K562 (cell line): ENCODE measurements around the gene NR2F6. TPM values are rescaled to one million over a fixed set of nuclear protein-coding genes. Genes with fewer than 3 reads are reported as not detected.

Experiments used
- HDAC8 ChIP-seq: fragments of 450-650 bp; IDR thresholded peaks from 2 replicates; pipeline ENCODE4 v1.6.1; 2016; ENCODE audit warnings: mild to moderate bottlenecking, missing genetic modification characterization, moderate library complexity, missing compliant biosample characterization
- IFI16 ChIP-seq: fragments of 250-450 bp; sonication (Bioruptor Pico); IDR thresholded peaks from 2 replicates; pipeline ENCODE4 v2.1.2; 2022; ENCODE audit warnings: mild to moderate bottlenecking, inconsistent platforms
- IRF1 ChIP-seq: sonication (generic); formaldehyde crosslinking; IDR thresholded peaks from 2 replicates; pipeline ENCODE4 v1.8.0; 2022; ENCODE audit warnings: missing genetic modification reagents, mild to moderate bottlenecking, borderline replicate concordance
- NBN ChIP-seq: fragments of 450-650 bp; IDR thresholded peaks from 2 replicates; pipeline ENCODE4 v1.6.1; 2016; ENCODE audit warnings: low read depth, mild to moderate bottlenecking
- TEAD4 ChIP-seq, 2 experiments: sonication (generic) in 1 of 2; formaldehyde crosslinking in 1 of 2; IDR thresholded peaks; 2 replicates each; pipeline versions ENCODE4 v1.6.1 to v1.8.0; 2012 to 2022; ENCODE audit warnings: borderline replicate concordance in 1 of 2, inconsistent platforms in 1 of 2, low read length in 1 of 2, mild to moderate bottlenecking in 1 of 2, missing genetic modification reagents in 1 of 2
- THAP7 ChIP-seq: fragments of 250-450 bp; sonication (Bioruptor Pico); IDR thresholded peaks from 2 replicates; pipeline ENCODE4 v1.5.0; 2021
- YY1 ChIP-seq, 3 experiments: IDR thresholded peaks; 2 replicates each; pipeline ENCODE4 v1.6.1; 2011; ENCODE audit warnings: low read length in 2 of 3, mild to moderate bottlenecking in 2 of 3, moderate library complexity in 2 of 3, borderline replicate concordance in 1 of 3, control low read depth in 1 of 3, low read depth in 1 of 3; ENCODE audit not compliant: insufficient read depth in 3 of 3, insufficient replicate concordance in 2 of 3, control insufficient read depth in 1 of 3, insufficient read length in 1 of 3; ENCODE audit errors: extremely low read depth in 1 of 3
- ZBTB26 ChIP-seq: fragments of 450-650 bp; formaldehyde crosslinking; IDR thresholded peaks from 2 replicates; pipeline ENCODE4 v1.4.0; 2022; ENCODE audit warnings: missing genetic modification characterization
- ZNF408 ChIP-seq: fragments of 250-450 bp; sonication (Bioruptor Pico); IDR thresholded peaks from 2 replicates; pipeline ENCODE4 v1.4.0; 2020; ENCODE audit warnings: low read depth, mild to moderate bottlenecking, moderate library complexity
- ZNF766 ChIP-seq: fragments of 200-800 bp; sonication (Bioruptor generic); conservative IDR thresholded peaks from 2 replicates; pipeline ENCODE4 v1.6.1; 2016; ENCODE audit warnings: missing genetic modification characterization, missing compliant biosample characterization
- polyA plus RNA-seq, 8 experiments: library from polyadenylated mRNA; depleted of rRNA in 4 of 8; stranded (reverse) in 5 of 8; unstranded in 3 of 8; fragments of >200 nt; fragmentation: Nextera tagmentation in 2 of 8; fragmentation: Illumina TruSeq in 1 of 8; extraction: Ambion mirVana in 2 of 8; extraction: Trizol in 1 of 8; gene quantifications; 2 replicates each; pipeline versions ENCODE4 v1.2.1 to v1.2.3, GENCODE V29; 2011 to 2014; ENCODE audit warnings: inconsistent platforms in 1 of 8, missing spikeins in 1 of 8
- total RNA-seq, 7 experiments: library from RNA; depleted of rRNA in 6 of 7; stranded (reverse); fragments of >200 nt in 6 of 7; fragmentation: Illumina TruSeq in 2 of 7; extraction: Trizol in 2 of 7; gene quantifications; 2 replicates each; pipeline versions ENCODE4 v1.2.1 to v1.2.3, GENCODE V29; 2011 to 2021; ENCODE audit warnings: low replicate concordance in 1 of 7
- TF ChIP-seq, protein P1 (sequence below): sonication (generic); formaldehyde crosslinking; IDR thresholded peaks from 2 replicates; pipeline ENCODE4 v1.8.0; 2023; ENCODE audit warnings: mild to moderate bottlenecking, missing genetic modification reagents
- TF ChIP-seq, protein P2 (sequence below): IDR thresholded peaks from 2 replicates; pipeline ENCODE4 v1.6.1; 2012; ENCODE audit warnings: low read depth, low read length, improper control_type of control experiment, borderline replicate concordance
- TF ChIP-seq, protein P3 (sequence below): fragments of 250-450 bp; sonication (Bioruptor Pico); IDR thresholded peaks from 2 replicates; pipeline ENCODE4 v1.5.0; 2022; ENCODE audit warnings: mild to moderate bottlenecking

NR2F6 gene
- total and polyA plus RNA-seq, 9 of the 15 experiments (the other 6 are each of a cell fraction or from before 2014, with no cell fraction given): 0.76 to 97.5 (median 18.8) TPM

- TF ChIP-seq, protein P1, sequence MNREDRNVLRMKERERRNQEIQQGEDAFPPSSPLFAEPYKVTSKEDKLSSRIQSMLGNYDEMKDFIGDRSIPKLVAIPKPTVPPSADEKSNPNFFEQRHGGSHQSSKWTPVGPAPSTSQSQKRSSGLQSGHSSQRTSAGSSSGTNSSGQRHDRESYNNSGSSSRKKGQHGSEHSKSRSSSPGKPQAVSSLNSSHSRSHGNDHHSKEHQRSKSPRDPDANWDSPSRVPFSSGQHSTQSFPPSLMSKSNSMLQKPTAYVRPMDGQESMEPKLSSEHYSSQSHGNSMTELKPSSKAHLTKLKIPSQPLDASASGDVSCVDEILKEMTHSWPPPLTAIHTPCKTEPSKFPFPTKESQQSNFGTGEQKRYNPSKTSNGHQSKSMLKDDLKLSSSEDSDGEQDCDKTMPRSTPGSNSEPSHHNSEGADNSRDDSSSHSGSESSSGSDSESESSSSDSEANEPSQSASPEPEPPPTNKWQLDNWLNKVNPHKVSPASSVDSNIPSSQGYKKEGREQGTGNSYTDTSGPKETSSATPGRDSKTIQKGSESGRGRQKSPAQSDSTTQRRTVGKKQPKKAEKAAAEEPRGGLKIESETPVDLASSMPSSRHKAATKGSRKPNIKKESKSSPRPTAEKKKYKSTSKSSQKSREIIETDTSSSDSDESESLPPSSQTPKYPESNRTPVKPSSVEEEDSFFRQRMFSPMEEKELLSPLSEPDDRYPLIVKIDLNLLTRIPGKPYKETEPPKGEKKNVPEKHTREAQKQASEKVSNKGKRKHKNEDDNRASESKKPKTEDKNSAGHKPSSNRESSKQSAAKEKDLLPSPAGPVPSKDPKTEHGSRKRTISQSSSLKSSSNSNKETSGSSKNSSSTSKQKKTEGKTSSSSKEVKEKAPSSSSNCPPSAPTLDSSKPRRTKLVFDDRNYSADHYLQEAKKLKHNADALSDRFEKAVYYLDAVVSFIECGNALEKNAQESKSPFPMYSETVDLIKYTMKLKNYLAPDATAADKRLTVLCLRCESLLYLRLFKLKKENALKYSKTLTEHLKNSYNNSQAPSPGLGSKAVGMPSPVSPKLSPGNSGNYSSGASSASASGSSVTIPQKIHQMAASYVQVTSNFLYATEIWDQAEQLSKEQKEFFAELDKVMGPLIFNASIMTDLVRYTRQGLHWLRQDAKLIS (CRISPR knock-in tag): 0 out of 2 replicates have a peak, but pooled peaks have one; percentile 43
- TF ChIP-seq NBN: no peak; the same call in 1 of the 2 replicates
- TF ChIP-seq, protein P2, sequence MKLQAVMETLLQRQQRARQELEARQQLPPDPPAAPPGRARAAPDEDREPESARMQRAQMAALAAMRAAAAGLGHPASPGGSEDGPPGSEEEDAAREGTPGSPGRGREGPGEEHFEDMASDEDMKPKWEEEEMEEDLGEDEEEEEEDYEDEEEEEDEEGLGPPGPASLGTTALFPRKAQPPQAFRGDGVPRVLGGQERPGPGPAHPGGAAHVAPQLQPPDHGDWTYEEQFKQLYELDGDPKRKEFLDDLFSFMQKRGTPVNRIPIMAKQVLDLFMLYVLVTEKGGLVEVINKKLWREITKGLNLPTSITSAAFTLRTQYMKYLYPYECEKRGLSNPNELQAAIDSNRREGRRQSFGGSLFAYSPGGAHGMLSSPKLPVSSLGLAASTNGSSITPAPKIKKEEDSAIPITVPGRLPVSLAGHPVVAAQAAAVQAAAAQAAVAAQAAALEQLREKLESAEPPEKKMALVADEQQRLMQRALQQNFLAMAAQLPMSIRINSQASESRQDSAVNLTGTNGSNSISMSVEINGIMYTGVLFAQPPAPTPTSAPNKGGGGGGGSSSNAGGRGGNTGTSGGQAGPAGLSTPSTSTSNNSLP: no peak
- TF ChIP-seq ZNF408: no peak
- 0 out of 2 replicates have a peak, but pooled peaks have one; percentile 8 for TF ChIP-seq TEAD4 (IDR thresholded peaks at IDR 0.05; ENCODE audit: low read length)
- no peak for TF ChIP-seq TEAD4 (CRISPR knock-in tag; IDR thresholded peaks at IDR 0.05; ENCODE audit: borderline replicate concordance)
- TF ChIP-seq YY1 (IDR thresholded peaks at IDR 0.05; ENCODE audit: borderline replicate concordance in 1 of 3, control insufficient read depth in 1 of 3, extremely low read depth in 1 of 3, insufficient read depth in 3 of 3, insufficient read length in 1 of 3, insufficient replicate concordance in 2 of 3, low read depth in 1 of 3, low read length in 2 of 3): peak; percentile 97 to 100 (median 99)
- TF ChIP-seq HDAC8 (tag): no peak
- TF ChIP-seq ZNF766 (CRISPR knock-in tag): peak; percentile 88
- no peak for TF ChIP-seq THAP7
- TF ChIP-seq ZBTB26 (CRISPR knock-in tag): no peak
- TF ChIP-seq IRF1: no peak
- TF ChIP-seq, protein P3, sequence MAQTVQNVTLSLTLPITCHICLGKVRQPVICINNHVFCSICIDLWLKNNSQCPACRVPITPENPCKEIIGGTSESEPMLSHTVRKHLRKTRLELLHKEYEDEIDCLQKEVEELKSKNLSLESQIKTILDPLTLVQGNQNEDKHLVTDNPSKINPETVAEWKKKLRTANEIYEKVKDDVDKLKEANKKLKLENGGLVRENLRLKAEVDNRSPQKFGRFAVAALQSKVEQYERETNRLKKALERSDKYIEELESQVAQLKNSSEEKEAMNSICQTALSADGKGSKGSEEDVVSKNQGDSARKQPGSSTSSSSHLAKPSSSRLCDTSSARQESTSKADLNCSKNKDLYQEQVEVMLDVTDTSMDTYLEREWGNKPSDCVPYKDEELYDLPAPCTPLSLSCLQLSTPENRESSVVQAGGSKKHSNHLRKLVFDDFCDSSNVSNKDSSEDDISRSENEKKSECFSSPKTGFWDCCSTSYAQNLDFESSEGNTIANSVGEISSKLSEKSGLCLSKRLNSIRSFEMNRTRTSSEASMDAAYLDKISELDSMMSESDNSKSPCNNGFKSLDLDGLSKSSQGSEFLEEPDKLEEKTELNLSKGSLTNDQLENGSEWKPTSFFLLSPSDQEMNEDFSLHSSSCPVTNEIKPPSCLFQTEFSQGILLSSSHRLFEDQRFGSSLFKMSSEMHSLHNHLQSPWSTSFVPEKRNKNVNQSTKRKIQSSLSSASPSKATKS (CRISPR knock-in tag): no peak
- TF ChIP-seq IFI16 (CRISPR knock-in tag): no peak
These were observed 30.4 kb downstream of the NR2F6 start, which contains the start of gene USE1 (continued) for GRCh38 chr19:17215127-17215971.
